A673 (cell line): ENCODE data around the gene TFDP2. TPM values are rescaled to one million over a fixed set of nuclear protein-coding genes. Genes with fewer than 3 reads are reported as not detected.

Experiments used
- BruUV-seq: library from RNA; stranded (reverse); fragments of 400-500 nt; replicated peaks from 2 replicates; lab custom pipeline; 2021; lab: Mats Ljungman, UMichigan
- CTCF ChIA-PET: fragments of 300-600 bp; sonication (Branson Sonifier 250); formaldehyde crosslinking; loops from one replicate; lab custom pipeline; 2022; ENCODE audit warnings: antibody characterized with exemption; lab: Charles Lee
- POLR2A ChIA-PET: fragments of 300-600 bp; sonication (Branson Sonifier 250); formaldehyde crosslinking; loops from one replicate; lab custom pipeline; 2022; ENCODE audit warnings: antibody characterized with exemption; ENCODE audit not compliant: low non-redundant PET; lab: Charles Lee
- DNase-seq: peaks from one replicate; pipeline ENCODE4 v3.0.0-alpha.2; 2015; ENCODE audit warnings: low spot score
- H3K27ac ChIP-seq: fragments of 200-600 bp; sonication (generic); 2 replicates; pipeline ENCODE4 v1.5.1; 2016; ENCODE audit warnings: mixed run types, low read depth, mild to moderate bottlenecking, mixed read lengths, antibody characterized with exemption, low read length; ENCODE audit not compliant: poor library complexity, severe bottlenecking
- H3K27me3 ChIP-seq: fragments of 200-600 bp; sonication (generic); replicated peaks from 2 replicates; pipeline ENCODE4 v1.6.1; 2017; ENCODE audit warnings: mixed run types, low read depth, mild to moderate bottlenecking, mixed read lengths, antibody characterized with exemption, low read length; ENCODE audit not compliant: insufficient read depth, poor library complexity
- H3K36me3 ChIP-seq: fragments of 200-600 bp; sonication (generic); 2 replicates; pipeline ENCODE4 v1.6.1; 2016; ENCODE audit warnings: mixed run types, mild to moderate bottlenecking, mixed read lengths, antibody characterized with exemption, low read length; ENCODE audit not compliant: insufficient read depth, poor library complexity, severe bottlenecking
- H3K4me1 ChIP-seq: fragments of 200-600 bp; sonication (generic); 2 replicates; pipeline ENCODE4 v1.6.1; 2017; ENCODE audit warnings: mixed run types, mild to moderate bottlenecking, mixed read lengths, antibody characterized with exemption, low read length; ENCODE audit not compliant: insufficient read depth, poor library complexity, severe bottlenecking
- H3K4me3 ChIP-seq: fragments of 200-600 bp; sonication (generic); 2 replicates; pipeline ENCODE4 v1.5.1; 2016; ENCODE audit warnings: low read depth, mixed run types, mild to moderate bottlenecking, mixed read lengths, low read length; ENCODE audit not compliant: poor library complexity, severe bottlenecking
- H3K9me3 ChIP-seq: fragments of 200-600 bp; sonication (generic); 2 replicates; pipeline ENCODE4 v1.6.1; 2016; ENCODE audit warnings: mixed run types, low read depth, mild to moderate bottlenecking, mixed read lengths, antibody characterized with exemption, low read length; ENCODE audit not compliant: poor library complexity, severe bottlenecking
- CTCF ChIP-seq: fragments of 300-800, 200-600 bp; sonication (generic); conservative IDR thresholded peaks from 2 replicates; pipeline ENCODE4 v1.5.1; 2017; ENCODE audit warnings: low read depth, mild to moderate bottlenecking, antibody characterized with exemption, low read length, moderate library complexity, mixed read lengths
- EZH2 ChIP-seq: fragments of 200-600 bp; sonication (generic); IDR thresholded peaks from 2 replicates; pipeline ENCODE4 v1.6.1; 2017; ENCODE audit warnings: borderline replicate concordance, low read depth, mild to moderate bottlenecking, mixed read lengths, antibody characterized with exemption, low read length; ENCODE audit not compliant: poor library complexity, severe bottlenecking
- intact Hi-C: fragments of 100-400 bp; cut with micrococcal nuclease; formaldehyde crosslinking; loops from one replicate; pipeline ENCODE4 v1.10.0; 2022; ENCODE audit not compliant: unreplicated experiment
- total RNA-seq: library from RNA; stranded (reverse); gene quantifications from 2 replicates; pipeline ENCODE4 v1.2.3, GENCODE V29; 2021

Gene TFDP2
- total RNA-seq, 1 experiment from 2014 or later, result 41.6 TPM

- Histone ChIP-seq H3K4me1 (no peaks in the 10 kb centered on the region), H3K27me3 (no peaks in the 10 kb centered on the region), H3K4me3 (no peak overlapping the region), H3K36me3 (no peaks in the 10 kb centered on the region), H3K27ac (no peak overlapping the region), H3K9me3 (no peaks in the 10 kb centered on the region)
- no peak for DNase-seq
- CTCF ChIA-PET, result no interaction called here
- BruUV-seq, result no TSS peak
- TF ChIP-seq EZH2 (no peak), CTCF (no peak)
- intact Hi-C loops, result no loop called here
- POLR2A ChIA-PET, result no interaction called here
Observed at GRCh38 chr3:141945726-141946485, 203.4 kb downstream of the TFDP2 start.

GRCh38 chr3:141942006-141942405 lies 207.3 kb downstream of the TFDP2 start:
- intact Hi-C loops, result no loop called here
- H3K36me3 ChIP-seq, result no peaks in the 10 kb centered on the region
- no TSS peak for BruUV-seq
- no peaks in the 10 kb centered on the region for H3K9me3 ChIP-seq
- CTCF ChIA-PET, result no interaction called here
- no peak overlapping the region for H3K27ac ChIP-seq
- POLR2A ChIA-PET, result no interaction called here
- H3K27me3 ChIP-seq, result no peaks in the 10 kb centered on the region
- H3K4me3 ChIP-seq, result no peak overlapping the region
- DNase-seq, result no peak
- peaks cover 4% of the 10 kb centered on the region for H3K4me1 ChIP-seq
- no peak for TF ChIP-seq CTCF
- no peak for TF ChIP-seq EZH2

GRCh38 chr3:141941093-141941492 lies 208.3 kb downstream of the TFDP2 start:
- intact Hi-C loops, result no loop called here
- Histone ChIP-seq H3K4me1 (peaks cover 4% of the 10 kb centered on the region), H3K27me3 (no peaks in the 10 kb centered on the region), H3K27ac (no peak overlapping the region), H3K36me3 (no peaks in the 10 kb centered on the region), H3K4me3 (no peak overlapping the region), H3K9me3 (no peaks in the 10 kb centered on the region)
- no peak for DNase-seq
- no TSS peak for BruUV-seq
- TF ChIP-seq EZH2 (no peak), CTCF (no peak)
- ChIA-PET CTCF (interaction anchor here (0.9 kb wide), 1 partner anchor 31 kb away, joined by 3 read pairs; no protein-coding TSS in a partner anchor), POLR2A (no interaction called here)
